CD4-positive, alpha-beta memory T cell (primary cell): ENCODE data around the gene ZNF618. TPM values are rescaled to one million over a fixed set of nuclear protein-coding genes. Genes with fewer than 3 reads are reported as not detected.
A peak's percentile ranks its signal among the peaks of the same experiment; 100 is the strongest.

Source experiments
- CTCF ChIA-PET: fragments of 350-600 bp; sonication (Branson Sonifier 250); formaldehyde crosslinking; loops from one replicate; lab custom pipeline; 2021; ENCODE audit warnings: inconsistent platforms; ENCODE audit not compliant: partially characterized antibody; lab: Charles Lee
- POLR2A ChIA-PET: fragments of 350-600 bp; sonication (Branson Sonifier 250); formaldehyde crosslinking; loops from one replicate; lab custom pipeline; 2021; ENCODE audit not compliant: partially characterized antibody; lab: Charles Lee
- DNase-seq, 5 donors: peaks; one replicate each; pipeline versions ENCODE4 v3.0.0 to v3.0.0-alpha.2; 2020 to 2022; ENCODE audit warnings: mixed read lengths in 1 of 5
- H3K27ac ChIP-seq: one replicate; pipeline ENCODE4 v1.7.0; 2013; ENCODE audit warnings: low read depth, low read length
- H3K27me3 ChIP-seq: 2 replicates; pipeline ENCODE4 v1.7.0; 2013; ENCODE audit warnings: mild to moderate bottlenecking, low read length, moderate library complexity; ENCODE audit not compliant: insufficient read depth
- H3K36me3 ChIP-seq: 2 replicates; pipeline ENCODE4 v1.7.0; 2013; ENCODE audit warnings: mild to moderate bottlenecking, low read length, moderate library complexity; ENCODE audit not compliant: insufficient read depth
- H3K4me1 ChIP-seq: 2 replicates; pipeline ENCODE4 v1.7.0; 2013; ENCODE audit warnings: mild to moderate bottlenecking, low read length, moderate library complexity; ENCODE audit not compliant: insufficient read depth
- H3K4me3 ChIP-seq, 2 donors: one replicate each; pipeline ENCODE4 v1.7.0; 2013; ENCODE audit warnings: low read length in 2 of 2, mild to moderate bottlenecking in 1 of 2
- H3K9me3 ChIP-seq, 2 donors: one replicate each; pipeline ENCODE4 v1.7.0; 2013; ENCODE audit warnings: low read length in 2 of 2, control low read depth in 1 of 2; ENCODE audit not compliant: control insufficient read depth in 1 of 2
- H3K27ac Mint-ChIP-seq, 7 donors: one replicate each; pipeline ENCODE4 v1.8.0; 2020 to 2021; ENCODE audit warnings: mixed read lengths in 7 of 7, mild to moderate bottlenecking in 6 of 7, inconsistent platforms in 3 of 7, moderate library complexity in 3 of 7
- H3K27me3 Mint-ChIP-seq, 2 donors: one replicate each; pipeline ENCODE4 v1.8.0; 2020 to 2021; ENCODE audit warnings: mixed read lengths in 2 of 2
- H3K36me3 Mint-ChIP-seq, 2 donors: one replicate each; pipeline ENCODE4 v1.8.0; 2020 to 2021; ENCODE audit warnings: mixed read lengths in 2 of 2, inconsistent platforms in 1 of 2, mild to moderate bottlenecking in 1 of 2
- H3K4me1 Mint-ChIP-seq, 4 donors: one replicate each; pipeline ENCODE4 v1.8.0; 2020 to 2021; ENCODE audit warnings: mixed read lengths in 4 of 4, mild to moderate bottlenecking in 1 of 4
- H3K4me3 Mint-ChIP-seq, 8 donors: one replicate each; pipeline ENCODE4 v1.8.0; 2020 to 2021; ENCODE audit warnings: mixed read lengths in 8 of 8, mild to moderate bottlenecking in 7 of 8, moderate library complexity in 6 of 8, inconsistent platforms in 3 of 8
- H3K9me3 Mint-ChIP-seq, 8 donors: one replicate each; pipeline ENCODE4 v1.8.0; 2020 to 2021; ENCODE audit warnings: mixed read lengths in 8 of 8, mild to moderate bottlenecking in 5 of 8, inconsistent platforms in 3 of 8, moderate library complexity in 1 of 8
- intact Hi-C: fragments of 100-400 bp; cut with micrococcal nuclease; formaldehyde crosslinking; loops from one replicate; pipeline ENCODE4 v1.15.1; 2023
- polyA plus RNA-seq, 2 donors: library from polyadenylated mRNA; unstranded; fragments of 300-500 nt; fragmentation: Illumina TruSeq; gene quantifications; one replicate each; pipeline ENCODE4 v1.2.3, GENCODE V29; 2021
- total RNA-seq, 2 experiments: library from RNA; stranded (reverse); gene quantifications; one replicate each; pipeline ENCODE4 v1.2.3, GENCODE V29; 2021

The ZNF618 gene
- total and polyA plus RNA-seq, 4 experiments from 2014 or later: 0.79 to 1.7 (median 0.80) TPM; not detected in 1

DNA sequence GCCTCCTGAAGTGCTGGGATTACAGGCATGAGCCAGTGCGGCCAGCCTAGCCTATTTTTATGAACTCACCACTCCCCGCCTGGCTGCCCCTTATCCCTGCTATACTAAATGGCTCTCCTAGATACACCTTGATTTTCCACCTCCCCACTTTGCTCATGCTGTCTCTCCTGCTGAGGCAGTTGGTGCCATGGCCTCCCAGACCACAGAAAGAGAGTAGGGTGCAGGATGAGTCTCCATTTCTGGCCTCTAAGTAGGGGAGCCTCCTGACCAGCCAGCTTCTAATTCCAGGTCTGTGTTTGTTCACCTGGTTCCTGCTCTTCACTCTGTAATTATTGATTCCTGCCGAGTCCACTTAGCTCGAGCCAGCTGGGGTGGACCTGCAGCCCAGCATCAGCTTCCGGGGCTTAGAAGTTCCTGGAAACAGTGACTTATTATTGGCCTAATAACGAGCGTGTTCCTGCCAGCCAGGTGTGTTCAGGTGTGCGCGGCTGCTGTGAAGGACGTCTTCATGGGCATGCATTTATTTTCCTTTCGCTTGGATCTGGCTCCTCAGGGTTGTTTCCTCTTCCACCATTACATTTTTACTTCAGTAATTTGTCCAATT, 34.0 kb downstream of the ZNF618 start:
- peaks cover 0 to 5% (median 3%) of the 10 kb centered on the region in 8 donors for H3K9me3 Mint-ChIP-seq
- peaks cover 2 to 9% of the 10 kb centered on the region in 2 donors for H3K27me3 Mint-ChIP-seq
- DNase-seq: no peak
- H3K36me3 Mint-ChIP-seq: peaks cover 0 to 3% of the 10 kb centered on the region in 2 donors
- H3K4me1 Mint-ChIP-seq: no peaks in the 10 kb centered on the region
- Histone ChIP-seq H3K27me3 (no peaks in the 10 kb centered on the region), H3K9me3 (no peaks in the 10 kb centered on the region), H3K36me3 (no peaks in the 10 kb centered on the region), H3K27ac (no peak overlapping the region), H3K4me1 (no peaks in the 10 kb centered on the region), H3K4me3 (no peak overlapping the region)
- no peak overlapping the region for H3K4me3 Mint-ChIP-seq
- intact Hi-C loops: no loop called here
- POLR2A ChIA-PET: no interaction called here
- H3K27ac Mint-ChIP-seq: no peak overlapping the region
- CTCF ChIA-PET: no interaction called here

DNA sequence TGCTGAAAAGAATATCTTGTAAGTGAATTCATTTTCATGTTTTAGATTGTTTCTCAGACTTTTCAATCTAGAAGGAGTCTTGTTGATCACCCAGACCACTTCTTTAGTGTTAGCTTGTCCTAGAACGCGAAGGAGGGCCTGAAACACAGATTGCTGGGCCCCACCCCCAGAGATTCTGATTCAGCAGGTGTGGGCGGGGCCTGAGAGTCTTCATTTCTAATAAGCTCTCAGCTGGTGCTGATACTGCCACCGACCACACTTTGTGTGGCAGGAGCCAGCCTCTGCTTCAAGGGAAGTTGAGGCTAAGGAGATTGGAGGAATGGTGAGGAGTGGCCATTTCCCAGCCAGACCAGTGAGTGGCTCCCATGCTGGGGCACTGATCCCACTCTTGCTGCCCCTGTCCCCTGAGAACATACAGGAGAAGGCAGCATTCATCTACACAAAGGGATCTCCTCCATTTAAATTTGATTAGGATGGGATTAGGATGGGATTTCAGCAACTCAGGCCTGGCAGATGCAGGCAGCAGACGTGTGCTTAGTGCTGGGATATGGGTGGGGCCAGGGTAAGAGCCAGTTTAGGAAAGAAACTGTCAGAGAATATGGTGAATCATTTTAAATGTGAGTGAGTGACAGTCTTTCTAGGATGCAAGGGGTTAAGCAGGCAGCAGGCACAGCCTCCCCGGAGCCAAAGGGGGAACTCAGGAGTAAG, 35.9 kb downstream of the ZNF618 start:
- ChIA-PET POLR2A (no interaction called here), CTCF (interaction anchor here (1.0 kb wide), 1 partner anchor 36 kb away, joined by 3 read pairs; no protein-coding TSS in a partner anchor)
- intact Hi-C loops: no loop called here
- peaks cover 2 to 7% of the 10 kb centered on the region in 2 donors for H3K27me3 Mint-ChIP-seq
- H3K36me3 Mint-ChIP-seq: no peaks in the 10 kb centered on the region
- Histone ChIP-seq H3K4me3 (no peak overlapping the region), H3K27ac (no peak overlapping the region), H3K27me3 (no peaks in the 10 kb centered on the region), H3K36me3 (no peaks in the 10 kb centered on the region), H3K4me1 (no peaks in the 10 kb centered on the region), H3K9me3 (no peaks in the 10 kb centered on the region)
- H3K4me3 Mint-ChIP-seq: no peak overlapping the region
- DNase-seq: no peak
- H3K9me3 Mint-ChIP-seq: no peaks in the 10 kb centered on the region
- H3K27ac Mint-ChIP-seq: peak overlapping the region in 1 of 7 donors; percentile 25
- no peaks in the 10 kb centered on the region for H3K4me1 Mint-ChIP-seq

DNA sequence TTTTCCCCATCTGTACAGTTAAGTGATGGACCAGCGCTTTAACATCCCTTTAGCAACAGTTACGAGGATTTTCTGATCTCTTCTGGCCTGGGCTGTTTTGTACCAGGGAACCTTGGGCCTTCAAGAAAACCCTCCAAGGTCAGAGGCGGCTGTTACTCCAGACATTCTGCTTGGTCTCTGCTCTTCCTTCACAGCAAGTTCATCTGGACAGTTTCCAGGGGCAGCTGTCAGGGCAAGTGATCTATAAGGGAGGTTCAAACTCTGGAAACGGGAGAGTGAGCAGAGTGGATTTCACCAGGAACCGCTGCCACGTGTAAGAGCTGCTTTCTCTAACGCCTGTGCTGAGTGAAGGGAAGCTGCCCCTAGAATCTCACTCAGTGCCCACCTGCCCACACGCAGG, 36.7 kb downstream of the ZNF618 start:
- no peak for DNase-seq
- peaks cover 2 to 7% of the 10 kb centered on the region in 2 donors for H3K27me3 Mint-ChIP-seq
- Histone ChIP-seq H3K36me3 (no peaks in the 10 kb centered on the region), H3K27me3 (no peaks in the 10 kb centered on the region), H3K4me1 (no peaks in the 10 kb centered on the region), H3K4me3 (no peak overlapping the region), H3K9me3 (no peaks in the 10 kb centered on the region), H3K27ac (no peak overlapping the region)
- ChIA-PET CTCF (interaction anchor here (1.0 kb wide), 1 partner anchor 36 kb away, joined by 3 read pairs; no protein-coding TSS in a partner anchor), POLR2A (no interaction called here)
- H3K9me3 Mint-ChIP-seq: no peaks in the 10 kb centered on the region
- no peaks in the 10 kb centered on the region for H3K4me1 Mint-ChIP-seq
- H3K27ac Mint-ChIP-seq: no peak overlapping the region
- H3K36me3 Mint-ChIP-seq: no peaks in the 10 kb centered on the region
- no peak overlapping the region for H3K4me3 Mint-ChIP-seq
- intact Hi-C loops: no loop called here

DNA sequence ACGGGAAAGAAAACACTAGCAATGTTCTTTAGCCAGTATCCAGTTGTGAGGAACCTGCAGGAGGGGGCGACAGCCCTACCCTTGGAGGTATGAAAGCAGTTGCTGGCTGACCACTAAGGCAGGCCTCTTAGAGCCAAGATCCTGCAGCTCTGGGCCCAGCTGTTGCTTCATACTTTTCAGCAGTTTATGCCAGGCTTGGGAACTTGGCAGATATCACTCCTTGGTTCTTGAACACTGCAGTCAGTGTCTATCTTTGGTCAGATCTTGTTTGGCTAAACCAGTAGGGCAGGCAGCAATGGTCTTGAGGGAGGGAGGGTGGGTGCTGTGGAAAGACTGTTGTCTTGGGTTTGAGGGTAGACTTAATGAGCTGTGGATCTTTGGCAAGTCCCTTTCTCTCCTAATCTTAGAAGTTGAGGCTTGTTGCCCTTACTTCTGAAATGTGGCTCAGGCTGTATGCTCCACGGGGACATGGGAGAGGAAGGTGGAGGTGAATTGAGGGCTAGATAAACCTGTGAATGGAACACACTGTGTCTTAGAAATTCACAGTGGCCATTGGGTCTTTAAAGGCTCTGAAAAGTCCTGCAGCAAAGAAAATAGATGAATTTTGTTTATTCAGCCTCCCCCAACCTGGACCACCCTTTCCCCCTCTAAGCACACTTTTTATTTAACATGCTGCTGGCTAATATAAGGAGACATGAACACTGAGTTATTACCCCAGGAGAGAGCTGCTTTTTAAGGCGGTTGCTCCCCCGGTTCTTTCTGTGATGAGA, 37.5 kb downstream of the ZNF618 start:
- CTCF ChIA-PET: no interaction called here
- no peaks in the 10 kb centered on the region for H3K36me3 Mint-ChIP-seq
- no peaks in the 10 kb centered on the region for H3K4me1 ChIP-seq
- no peaks in the 10 kb centered on the region for H3K9me3 Mint-ChIP-seq
- no peaks in the 10 kb centered on the region for H3K27me3 ChIP-seq
- peaks cover 2 to 7% of the 10 kb centered on the region in 2 donors for H3K27me3 Mint-ChIP-seq
- H3K9me3 ChIP-seq: no peaks in the 10 kb centered on the region
- intact Hi-C loops: no loop called here
- no peak overlapping the region for H3K4me3 ChIP-seq
- no peak overlapping the region for H3K27ac ChIP-seq
- no peaks in the 10 kb centered on the region for H3K36me3 ChIP-seq
- DNase-seq: no peak
- POLR2A ChIA-PET: no interaction called here
- no peak overlapping the region for H3K4me3 Mint-ChIP-seq
- H3K4me1 Mint-ChIP-seq: no peaks in the 10 kb centered on the region
- no peak overlapping the region for H3K27ac Mint-ChIP-seq

DNA sequence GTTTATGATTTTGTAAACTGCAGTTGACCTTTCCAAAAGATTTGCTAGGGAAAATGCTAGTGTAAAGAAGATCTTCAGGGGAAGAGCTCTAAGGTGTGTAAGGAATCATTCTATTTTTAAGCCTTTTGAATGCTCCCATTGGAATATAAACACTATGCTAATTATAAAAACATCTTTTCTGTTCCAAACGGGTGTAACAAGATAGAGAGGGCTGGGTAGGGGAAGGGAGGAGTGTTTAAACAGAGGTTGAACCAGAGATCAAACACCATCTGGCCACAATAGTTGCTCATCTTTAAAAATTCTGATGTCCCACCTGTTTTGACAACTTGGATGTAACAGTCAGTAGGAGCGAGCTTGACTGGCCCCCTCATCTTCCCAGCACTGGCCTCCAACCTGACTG, 38.4 kb downstream of the ZNF618 start:
- Histone ChIP-seq H3K36me3 (no peaks in the 10 kb centered on the region), H3K27ac (no peak overlapping the region), H3K27me3 (no peaks in the 10 kb centered on the region), H3K9me3 (no peaks in the 10 kb centered on the region), H3K4me3 (no peak overlapping the region), H3K4me1 (no peaks in the 10 kb centered on the region)
- Mint-ChIP-seq H3K4me3 (no peak overlapping the region), H3K27ac (no peak overlapping the region), H3K9me3 (no peaks in the 10 kb centered on the region), H3K4me1 (no peaks in the 10 kb centered on the region), H3K36me3 (no peaks in the 10 kb centered on the region), H3K27me3 (peaks cover 2 to 7% of the 10 kb centered on the region in 2 donors)
- intact Hi-C loops: no loop called here
- DNase-seq: no peak
- ChIA-PET CTCF (no interaction called here), POLR2A (no interaction called here)

DNA sequence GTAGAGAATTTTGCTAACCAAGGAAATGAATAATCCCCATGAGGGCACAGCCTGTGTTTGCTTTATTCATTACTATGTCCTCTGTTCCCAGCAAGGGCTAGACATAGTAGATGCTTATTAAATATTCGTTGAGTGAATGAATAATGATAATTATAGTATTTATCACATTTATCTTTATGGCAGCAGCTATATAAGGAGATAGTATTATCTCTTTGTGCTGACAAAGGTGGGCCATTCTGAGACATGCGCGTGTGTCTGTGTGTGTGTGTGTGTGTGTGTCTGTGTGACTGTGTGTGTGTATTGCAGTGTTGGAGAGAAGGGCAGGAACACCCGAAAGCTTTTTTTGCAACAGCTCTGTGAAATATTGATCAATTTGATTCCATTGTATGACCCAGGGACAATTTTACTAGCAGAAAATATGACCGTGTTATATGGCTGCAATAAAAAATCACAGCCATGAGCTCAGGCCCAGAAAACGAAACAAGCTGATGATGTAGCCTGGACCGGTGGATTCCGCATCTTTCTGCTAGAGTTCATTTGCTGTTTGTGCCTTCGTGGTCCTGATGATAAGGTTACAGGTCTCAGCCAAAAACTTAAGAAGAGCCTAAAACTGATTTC, 39.8 kb downstream of the ZNF618 start:
- H3K4me1 Mint-ChIP-seq: no peaks in the 10 kb centered on the region
- CTCF ChIA-PET: no interaction called here
- intact Hi-C loops: no loop called here
- H3K27me3 ChIP-seq: no peaks in the 10 kb centered on the region
- POLR2A ChIA-PET: interaction anchor here (0.6 to 0.7 kb wide), 2 partner anchors 39 to 149 kb away, joined by 3 read pairs; no protein-coding TSS in a partner anchor
- H3K36me3 Mint-ChIP-seq: no peaks in the 10 kb centered on the region
- no peak overlapping the region for H3K4me3 Mint-ChIP-seq
- H3K27me3 Mint-ChIP-seq: peaks cover 2 to 5% of the 10 kb centered on the region in 2 donors
- no peak overlapping the region for H3K4me3 ChIP-seq
- H3K9me3 ChIP-seq: no peaks in the 10 kb centered on the region
- DNase-seq: no peak
- H3K9me3 Mint-ChIP-seq: no peaks in the 10 kb centered on the region
- peak overlapping the region in 1 of 7 donors; percentile 46 for H3K27ac Mint-ChIP-seq
- no peak overlapping the region for H3K27ac ChIP-seq
- H3K4me1 ChIP-seq: no peaks in the 10 kb centered on the region
- no peaks in the 10 kb centered on the region for H3K36me3 ChIP-seq

DNA sequence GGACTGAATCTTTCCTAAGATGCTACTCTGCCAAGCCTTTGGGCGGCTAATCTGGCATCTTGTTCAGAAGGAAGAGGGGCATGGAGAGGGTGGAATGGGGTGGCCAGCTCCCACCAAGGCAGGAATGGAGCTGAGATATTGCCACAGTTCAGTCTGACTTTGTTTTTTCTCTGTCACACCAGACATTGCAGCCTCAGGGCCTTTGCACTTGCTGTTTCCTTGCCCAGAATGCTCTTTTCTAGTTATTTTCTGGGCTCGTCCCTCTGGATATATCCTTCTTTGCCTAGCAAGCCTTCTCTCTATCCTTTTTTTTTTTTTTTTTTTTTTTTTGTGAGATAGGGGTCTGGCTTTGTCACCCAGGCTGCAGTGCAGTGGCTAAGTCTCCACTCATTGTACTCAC, 40.8 kb downstream of the ZNF618 start:
- CTCF ChIA-PET: no interaction called here
- Histone ChIP-seq H3K27ac (no peak overlapping the region), H3K36me3 (no peaks in the 10 kb centered on the region), H3K27me3 (no peaks in the 10 kb centered on the region), H3K4me1 (no peaks in the 10 kb centered on the region), H3K9me3 (no peaks in the 10 kb centered on the region), H3K4me3 (no peak overlapping the region)
- Mint-ChIP-seq H3K4me1 (no peaks in the 10 kb centered on the region), H3K36me3 (no peaks in the 10 kb centered on the region), H3K27me3 (peaks cover 2 to 5% of the 10 kb centered on the region in 2 donors), H3K27ac (no peak overlapping the region), H3K4me3 (no peak overlapping the region), H3K9me3 (peaks cover 0 to 3% (median 0%) of the 10 kb centered on the region in 8 donors)
- no peak for DNase-seq
- intact Hi-C loops: no loop called here
- POLR2A ChIA-PET: no interaction called here
